Non-pigmented ciliary epithelial cell (primary cell): ENCODE data around the gene SRP68.
"Not testable (repeated sequence)": the region's sequence is repeated elsewhere in the genome, so short reads cannot be mapped to it uniquely, and the experiment has no call there.

ENCODE experiments used
- DNase-seq: peaks from one replicate; pipeline ENCODE4 v3.0.0-alpha.2; 2010; ENCODE audit warnings: low read depth

Gene SRP68

GRCh38 chr17:76044475-76045007, 27.8 kb downstream of the SRP68 start:
- DNase-seq: not testable (repeated sequence)

DNA sequence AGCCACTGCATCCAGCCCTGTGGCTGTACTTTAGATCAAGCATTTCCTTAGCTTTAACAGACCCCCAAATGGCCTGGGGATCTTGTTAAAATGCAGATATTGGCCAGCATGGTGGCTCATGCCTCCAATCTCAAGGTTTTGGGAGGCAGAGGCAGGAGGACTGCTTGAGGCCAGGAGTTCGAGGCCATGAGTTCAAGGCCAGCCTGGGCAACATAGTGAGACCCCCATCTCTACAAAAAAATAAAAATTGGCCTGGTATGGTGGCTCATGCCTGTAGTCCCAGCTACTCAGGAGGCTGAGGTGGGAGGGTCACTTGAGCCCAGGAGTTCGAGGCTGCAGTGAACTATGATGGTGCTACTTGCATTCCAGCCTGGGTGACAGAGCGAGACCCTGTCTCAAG, 29.4 kb downstream of the SRP68 start:
- DNase-seq: not testable (repeated sequence)

GRCh38 chr17:76040376-76040775, 31.9 kb downstream of the SRP68 start:
- DNase-seq: no peak

DNA sequence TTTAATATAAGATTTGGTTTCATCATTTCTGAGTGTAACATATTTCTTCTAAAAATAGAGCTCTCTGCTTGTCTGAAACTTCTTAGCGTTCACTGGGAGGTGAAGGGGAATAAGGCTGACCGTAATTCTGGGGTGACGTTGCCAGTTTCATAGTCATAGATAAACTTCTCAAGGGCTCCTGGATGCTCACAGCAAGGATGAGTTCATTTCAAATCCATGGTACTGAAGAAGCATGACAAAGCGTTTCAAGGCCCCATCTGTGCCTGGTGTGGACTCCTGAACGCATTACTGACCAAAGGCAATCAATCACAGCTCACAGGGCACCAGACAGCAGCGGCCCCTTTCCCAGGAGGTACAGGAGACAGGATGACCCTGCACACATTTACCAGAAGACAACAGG, 33.2 kb downstream of the SRP68 start:
- DNase-seq: no peak

DNA sequence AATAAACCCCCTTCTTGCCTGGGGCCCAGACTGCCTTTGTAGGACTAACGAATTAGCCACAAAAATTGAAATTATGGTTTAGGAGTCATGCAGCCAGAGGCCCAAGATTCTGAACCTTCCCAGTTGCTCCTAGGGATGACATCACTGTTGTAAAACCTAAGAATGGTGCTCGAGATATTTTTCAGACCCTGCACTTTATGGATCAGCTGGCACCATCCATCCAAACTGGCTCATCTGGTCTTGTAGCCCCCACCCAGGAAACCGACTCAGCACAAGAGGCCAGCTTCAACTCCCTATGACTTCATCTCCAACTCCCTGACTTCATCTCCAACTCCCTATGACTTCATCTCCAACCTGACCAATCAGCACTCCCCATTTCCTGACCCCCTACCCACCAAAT, 34.3 kb downstream of the SRP68 start:
- no peak for DNase-seq

DNA sequence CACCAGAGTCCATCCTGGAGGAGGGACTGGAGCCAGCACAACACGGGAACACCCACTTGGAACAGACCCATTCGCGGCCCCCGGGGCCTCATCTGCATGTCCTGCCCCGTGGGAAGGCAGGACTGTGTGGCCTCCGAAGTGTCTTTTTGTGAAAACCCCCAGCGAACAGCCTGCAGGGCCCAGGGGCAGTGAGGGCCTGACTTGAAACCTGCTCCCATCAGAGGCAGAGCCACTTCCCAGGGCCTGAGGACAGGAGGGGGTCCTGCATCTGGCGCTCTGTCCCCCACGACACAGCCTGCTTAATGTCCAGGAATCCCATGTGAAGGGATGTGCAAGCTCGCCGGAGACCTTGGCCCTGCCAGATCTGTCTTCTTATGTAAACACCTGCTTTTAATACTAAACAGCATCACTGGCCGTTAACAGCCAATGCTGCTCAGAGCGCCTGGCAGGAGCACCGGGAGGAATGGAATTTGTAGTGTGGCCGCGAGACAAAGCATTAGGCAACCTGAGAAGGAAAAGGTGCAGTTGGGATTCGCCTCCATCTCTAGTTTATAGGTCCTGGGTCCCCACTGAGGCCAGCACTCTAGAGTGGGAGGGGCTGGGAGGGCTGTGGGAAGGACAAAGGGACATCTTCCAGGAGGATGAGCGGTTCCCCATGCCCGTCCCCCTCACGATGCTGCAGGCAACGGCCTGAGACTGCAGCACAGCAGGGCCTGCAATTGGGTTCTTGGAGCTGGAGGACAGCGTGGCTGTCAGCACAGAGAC, 35.6 kb downstream of the SRP68 start:
- DNase-seq: no peak

DNA sequence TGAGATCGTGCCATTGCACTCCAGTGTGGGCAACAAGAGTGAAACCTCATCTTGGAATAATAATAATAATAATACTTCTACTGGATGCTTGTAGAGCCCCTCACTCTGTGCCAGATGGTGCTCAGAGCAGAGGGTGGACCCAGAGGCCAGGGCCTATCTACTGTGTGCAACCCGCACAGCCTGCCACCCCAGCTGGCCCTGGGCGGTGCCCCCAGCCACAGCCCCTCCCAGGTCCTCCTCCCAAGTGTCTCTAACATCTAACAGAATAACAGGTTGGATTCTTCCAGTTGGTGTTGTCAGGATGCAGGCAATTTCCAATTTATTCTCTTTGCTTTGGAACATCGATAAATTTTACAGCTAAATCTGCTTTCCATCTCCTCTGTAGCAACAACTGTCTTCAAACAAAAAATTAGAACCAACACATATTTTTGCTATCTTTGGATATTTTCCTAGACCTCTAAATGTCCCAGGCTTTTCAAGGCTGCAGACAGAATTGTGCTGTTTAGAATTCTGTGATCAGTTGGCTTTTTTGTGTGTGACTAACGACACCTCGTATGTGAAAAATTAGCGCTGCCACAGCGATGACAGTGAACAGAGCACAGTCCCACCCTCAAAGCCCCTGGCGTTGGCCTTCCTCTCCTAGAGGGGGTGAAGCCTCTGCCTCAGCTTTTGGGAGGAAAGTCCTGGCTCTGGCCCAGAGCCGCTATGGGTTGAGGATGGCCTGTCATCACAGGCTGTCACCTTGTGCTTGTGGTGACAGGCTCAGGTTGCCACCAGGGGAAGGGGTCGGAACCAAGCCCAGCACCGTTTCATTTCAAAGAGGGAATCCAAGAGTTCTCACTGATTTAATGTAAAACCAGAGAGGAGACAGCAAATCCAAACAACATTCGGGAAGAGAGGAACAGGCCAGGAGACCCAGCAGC, 37.6 kb downstream of the SRP68 start:
- DNase-seq: no peak

DNA sequence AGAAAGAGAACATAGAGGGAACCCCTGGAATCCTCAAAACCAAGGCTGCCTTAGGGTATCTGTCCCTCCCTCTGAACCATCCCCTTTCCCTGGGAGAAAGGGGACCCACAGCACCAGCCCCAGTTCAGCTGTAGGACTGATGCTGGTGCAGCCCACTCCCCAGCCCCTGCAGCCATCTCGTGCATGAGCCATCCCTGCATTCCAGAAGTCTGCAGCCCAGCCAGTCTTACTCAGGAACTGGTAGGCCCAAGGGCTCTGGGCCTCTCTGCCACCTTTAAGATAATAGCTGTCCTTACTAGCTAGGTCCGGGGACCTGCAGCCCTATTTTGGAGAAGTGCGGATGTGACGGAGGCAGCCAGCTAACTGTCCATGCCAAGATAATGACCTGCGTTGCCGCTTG, 39.2 kb downstream of the SRP68 start:
- DNase-seq: no peak

GRCh38 chr17:76032780-76033108, 39.6 kb downstream of the SRP68 start:
- no peak for DNase-seq

GRCh38 chr17:76032073-76032779, 40.1 kb downstream of the SRP68 start:
- no peak for DNase-seq

GRCh38 chr17:76027159-76027839, 45.0 kb downstream of the SRP68 start, which contains the start of gene EVPL:
Gene EVPL (minus strand): TSS chr17:76027306. CDS start chr17:76027198, 108 bp downstream.
- DNase-seq: no peak

- no peak for DNase-seq
Observed at GRCh38 chr17:76026714-76027158, 45.6 kb downstream of the SRP68 start.

DNA sequence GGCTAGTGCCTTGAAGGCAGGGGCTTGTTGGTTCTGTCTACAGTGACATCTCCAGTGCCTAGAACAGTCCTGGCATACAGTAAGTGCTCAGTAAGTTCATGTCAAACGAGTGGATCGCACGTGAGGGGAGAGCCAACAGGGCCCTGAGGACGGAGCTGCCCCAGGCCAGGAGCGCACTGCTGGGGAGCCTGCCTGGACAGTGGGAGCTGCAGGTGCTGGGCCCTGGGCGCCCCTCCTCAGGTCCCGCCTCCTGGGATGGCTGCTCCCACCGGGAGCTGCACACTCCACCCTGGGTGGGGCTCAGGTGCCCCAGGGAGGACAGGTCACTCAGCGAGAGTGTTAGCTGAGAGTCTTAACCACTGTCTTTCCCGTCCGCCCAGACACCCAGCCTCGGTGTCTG, 47.0 kb downstream of the SRP68 start:
- no peak for DNase-seq

- no peak for DNase-seq
Observed at GRCh38 chr17:76024353-76024752, 48.0 kb downstream of the SRP68 start.

GRCh38 chr17:76023900-76024237, 48.4 kb downstream of the SRP68 start:
- no peak for DNase-seq

GRCh38 chr17:76022973-76023899, 49.1 kb downstream of the SRP68 start:
- no peak for DNase-seq

DNA sequence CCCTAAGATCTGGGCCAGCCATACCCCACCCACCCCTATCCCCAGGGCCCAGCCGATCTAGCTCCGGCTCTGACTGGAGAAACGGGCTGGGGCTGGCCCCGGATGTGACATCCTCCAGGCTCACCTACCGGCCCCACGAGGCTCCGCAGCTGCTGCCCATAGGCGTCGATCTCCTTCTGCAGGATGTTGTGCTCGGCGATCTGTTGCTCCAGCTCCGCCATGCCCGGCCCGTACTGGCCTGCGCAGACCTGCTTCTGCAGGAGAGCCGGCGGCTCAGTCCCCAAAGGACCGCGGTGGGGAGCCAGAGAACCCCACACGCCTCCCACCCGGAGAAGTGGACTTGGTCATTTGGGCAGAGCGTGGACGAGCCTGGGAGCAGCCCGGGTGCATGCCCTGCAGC, 50.0 kb downstream of the SRP68 start:
- no peak for DNase-seq

GRCh38 chr17:76019833-76020467, 52.4 kb downstream of the SRP68 start:
- DNase-seq: no peak

DNA sequence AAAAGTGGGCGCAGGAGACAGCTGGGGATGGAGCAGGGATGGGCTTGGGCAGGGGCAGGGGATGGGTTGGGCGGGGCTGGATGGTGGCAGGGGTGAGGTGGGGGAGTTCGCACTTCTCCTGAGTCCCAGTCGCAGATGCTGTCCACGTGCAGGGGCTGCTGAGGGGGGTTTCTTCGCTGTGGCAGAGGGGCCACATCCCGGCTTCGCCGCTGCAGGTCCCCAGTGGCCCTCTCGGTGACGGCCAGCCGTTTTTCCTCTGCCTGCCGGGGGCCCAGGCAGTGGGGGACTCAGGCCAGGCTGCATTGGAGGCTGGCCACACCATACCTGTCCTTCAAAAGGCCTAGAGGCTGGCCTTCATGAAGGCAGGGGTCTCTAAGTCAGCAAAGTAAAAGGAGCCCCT, 53.5 kb downstream of the SRP68 start:
- DNase-seq: no peak

- DNase-seq: no peak
Observed at GRCh38 chr17:76018340-76018680, 54.0 kb downstream of the SRP68 start.
